Upper lobe of right lung (tissue), 1 donor: ENCODE results near the gene RPS27. TPM values are rescaled to one million over a fixed set of nuclear protein-coding genes. Genes with fewer than 3 reads are reported as not detected.
"Not testable (repeated sequence)": the region's sequence is repeated elsewhere in the genome, so short reads cannot be mapped to it uniquely, and the experiment has no call there.

Source experiments
- ATAC-seq: fragments of 200-7000 bp; cut with Tn5 transposase; one replicate; pipeline ENCODE4 v1.9.1; 2020; ENCODE audit warnings: mild to moderate bottlenecking, moderate library complexity
- DNase-seq: peaks from one replicate; pipeline ENCODE4 v3.0.0-alpha.2; 2020
- H3K27ac ChIP-seq: fragments of 200-600 bp; one replicate; pipeline ENCODE4 v1.8.0; 2022
- H3K27me3 ChIP-seq: fragments of 200-600 bp; one replicate; pipeline ENCODE4 v1.8.0; 2022; ENCODE audit warnings: mild to moderate bottlenecking
- H3K36me3 ChIP-seq: fragments of 200-600 bp; one replicate; pipeline ENCODE4 v1.8.0; 2022
- H3K4me1 ChIP-seq: fragments of 200-600 bp; one replicate; pipeline ENCODE4 v1.8.0; 2022
- H3K4me3 ChIP-seq: fragments of 200-600 bp; one replicate; pipeline ENCODE4 v1.8.0; 2022; ENCODE audit warnings: mild to moderate bottlenecking
- H3K9me3 ChIP-seq: fragments of 200-600 bp; one replicate; pipeline ENCODE4 v1.8.0; 2022
- intact Hi-C: fragments of 100-400 bp; cut with DNase I; formaldehyde crosslinking; loops from one replicate; pipeline ENCODE4 v1.11.0; 2022
- total RNA-seq: library from RNA; stranded (reverse); fragmentation: NEBNext Ultra II Directional; extraction: Animal tissue kit (Norgen Biotek cat#: 25700); gene quantifications from one replicate; pipeline ENCODE4 v1.2.1, GENCODE V29; 2021
- TF ChIP-seq, protein P1 (sequence below): fragments of 200-600 bp; IDR thresholded peaks from one replicate; pipeline ENCODE4 v1.8.0; 2022; ENCODE audit warnings: antibody characterized with exemption
- donor health status: DM: no; HTN: yes; CAD: no; lungs with severe emphysema.

Gene RPS27
- total RNA-seq, 1 donor from 2014 or later = 1,693 TPM

DNA sequence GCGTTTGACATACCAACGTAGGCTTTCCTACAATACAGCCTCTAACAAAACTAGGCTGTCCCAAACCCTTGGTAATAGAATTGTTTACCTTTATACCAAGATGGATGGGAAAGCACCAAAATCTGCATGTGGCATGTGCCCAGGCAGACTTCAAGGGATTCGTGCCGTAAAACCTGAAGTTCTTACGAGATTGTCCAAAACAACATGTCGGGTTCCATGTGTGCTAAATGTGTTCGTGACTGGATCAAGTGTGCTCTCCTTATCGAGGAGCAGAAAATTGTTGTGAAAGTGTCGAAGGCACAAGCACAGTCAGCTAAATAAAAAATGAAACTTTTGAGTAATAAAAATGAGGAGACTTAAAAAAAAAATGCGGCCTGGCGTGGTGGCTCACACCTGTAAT lies 5.1 kb downstream of the RPS27 start:
- no peaks in the 10 kb centered on the region for H3K9me3 ChIP-seq
- intact Hi-C loops = no loop called here
- ATAC-seq (no peak), DNase-seq (no peak)
- no peak overlapping the region for H3K27ac ChIP-seq
- H3K4me3 ChIP-seq = no peak overlapping the region
- no peaks in the 10 kb centered on the region for H3K27me3 ChIP-seq
- H3K4me1 ChIP-seq = peaks cover 19% of the 10 kb centered on the region
- TF ChIP-seq, protein P1, sequence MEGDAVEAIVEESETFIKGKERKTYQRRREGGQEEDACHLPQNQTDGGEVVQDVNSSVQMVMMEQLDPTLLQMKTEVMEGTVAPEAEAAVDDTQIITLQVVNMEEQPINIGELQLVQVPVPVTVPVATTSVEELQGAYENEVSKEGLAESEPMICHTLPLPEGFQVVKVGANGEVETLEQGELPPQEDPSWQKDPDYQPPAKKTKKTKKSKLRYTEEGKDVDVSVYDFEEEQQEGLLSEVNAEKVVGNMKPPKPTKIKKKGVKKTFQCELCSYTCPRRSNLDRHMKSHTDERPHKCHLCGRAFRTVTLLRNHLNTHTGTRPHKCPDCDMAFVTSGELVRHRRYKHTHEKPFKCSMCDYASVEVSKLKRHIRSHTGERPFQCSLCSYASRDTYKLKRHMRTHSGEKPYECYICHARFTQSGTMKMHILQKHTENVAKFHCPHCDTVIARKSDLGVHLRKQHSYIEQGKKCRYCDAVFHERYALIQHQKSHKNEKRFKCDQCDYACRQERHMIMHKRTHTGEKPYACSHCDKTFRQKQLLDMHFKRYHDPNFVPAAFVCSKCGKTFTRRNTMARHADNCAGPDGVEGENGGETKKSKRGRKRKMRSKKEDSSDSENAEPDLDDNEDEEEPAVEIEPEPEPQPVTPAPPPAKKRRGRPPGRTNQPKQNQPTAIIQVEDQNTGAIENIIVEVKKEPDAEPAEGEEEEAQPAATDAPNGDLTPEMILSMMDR = no peak
- peaks cover 39% of the 10 kb centered on the region for H3K36me3 ChIP-seq

DNA sequence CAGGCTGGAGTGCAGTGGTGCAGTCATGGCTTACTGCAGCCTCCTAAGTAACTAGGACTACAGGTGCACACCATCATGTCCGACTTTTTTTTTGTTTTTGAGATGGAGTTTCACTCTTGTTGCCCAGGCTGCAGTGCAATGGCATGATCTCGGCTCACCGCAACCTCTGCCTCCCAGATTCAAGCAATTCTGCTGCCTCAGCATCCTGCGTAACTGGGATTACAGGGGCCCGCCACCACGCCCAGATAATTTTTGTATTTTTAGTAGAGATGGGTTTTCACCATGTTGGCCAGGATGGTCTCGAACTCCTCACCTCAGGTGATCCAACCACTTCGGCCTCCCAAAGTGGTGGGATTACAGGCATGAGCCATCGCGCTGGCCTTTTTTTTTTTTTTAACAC lies 6.3 kb downstream of the RPS27 start:
- intact Hi-C loops, ATAC-seq, H3K9me3 ChIP-seq, H3K27ac ChIP-seq, H3K27me3 ChIP-seq, DNase-seq, H3K4me3 ChIP-seq: not testable (repeated sequence)
- H3K36me3 ChIP-seq = peaks cover 35% of the 10 kb centered on the region
- H3K4me1 ChIP-seq = peaks cover 13% of the 10 kb centered on the region

DNA sequence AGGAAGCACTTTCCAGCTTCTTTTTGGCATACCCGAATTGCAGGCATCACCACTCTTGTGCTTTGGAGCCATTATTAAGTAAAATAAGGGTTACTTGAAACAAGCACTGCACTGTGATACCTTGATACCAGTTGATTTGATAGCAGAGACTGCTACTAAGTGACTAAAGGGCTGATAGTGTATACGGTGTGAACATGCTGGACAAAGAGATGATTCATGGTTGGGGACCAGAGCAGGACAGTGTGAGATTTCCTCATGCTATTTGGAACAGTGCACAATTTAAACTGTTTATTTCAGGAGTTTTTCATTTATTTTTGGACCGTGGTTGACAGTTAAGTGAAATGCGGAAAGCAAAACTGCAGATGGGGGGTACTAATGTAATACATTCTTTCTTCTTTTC lies 9.9 kb downstream of the RPS27 start:
- no peak for ATAC-seq
- intact Hi-C loops = no loop called here
- peaks cover 2% of the 10 kb centered on the region for H3K36me3 ChIP-seq
- H3K9me3 ChIP-seq = no peaks in the 10 kb centered on the region
- H3K27me3 ChIP-seq = no peaks in the 10 kb centered on the region
- DNase-seq = no peak
- H3K4me3 ChIP-seq = no peak overlapping the region
- H3K27ac ChIP-seq = no peak overlapping the region
- TF ChIP-seq, protein P1 = no peak
- H3K4me1 ChIP-seq = no peaks in the 10 kb centered on the region

DNA sequence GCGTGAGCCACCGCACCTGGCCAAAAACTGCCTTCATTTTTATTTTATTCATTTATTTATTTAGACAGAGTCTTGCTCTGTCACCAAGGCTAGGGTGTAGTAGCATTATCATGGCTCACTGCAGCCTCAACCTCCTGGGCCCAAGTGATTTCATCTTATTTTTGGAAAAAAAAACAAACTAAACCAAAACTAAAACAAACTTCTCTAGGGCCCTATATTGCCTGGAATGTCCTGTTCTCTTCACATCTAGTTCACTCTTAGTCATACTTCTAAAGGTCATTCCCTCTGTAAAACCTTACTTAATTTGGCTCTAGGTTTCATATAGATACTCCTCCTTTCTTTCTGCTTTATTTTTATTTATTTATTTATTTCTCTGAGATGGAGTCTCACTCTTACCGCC lies 15.6 kb downstream of the RPS27 start:
- Histone ChIP-seq H3K4me3 (no peak overlapping the region), H3K4me1 (no peaks in the 10 kb centered on the region), H3K27me3 (no peaks in the 10 kb centered on the region), H3K36me3 (no peaks in the 10 kb centered on the region), H3K27ac (no peak overlapping the region), H3K9me3 (no peaks in the 10 kb centered on the region)
- DNase-seq (no peak), ATAC-seq (no peak)
- TF ChIP-seq, protein P1 = no peak
- intact Hi-C loops = no loop called here

DNA sequence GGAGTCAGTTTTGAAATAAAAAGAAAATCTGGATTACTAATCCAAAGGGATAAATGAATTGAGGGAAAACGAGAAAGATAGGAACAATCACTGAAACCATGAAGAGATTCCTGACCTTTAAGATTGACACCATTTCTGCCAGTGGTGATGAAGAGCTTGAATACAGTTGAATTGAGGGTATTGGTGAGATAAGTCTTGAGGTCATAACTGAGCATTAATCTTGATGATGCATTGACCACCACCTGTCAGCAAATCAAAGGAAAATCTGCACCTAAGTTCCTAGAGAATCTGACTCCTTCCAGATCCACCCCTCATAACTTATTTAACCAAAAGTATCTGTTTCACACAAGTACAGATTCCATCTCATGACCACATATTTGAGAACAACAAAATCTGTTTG lies 21.6 kb downstream of the RPS27 start:
- H3K27ac ChIP-seq = no peak overlapping the region
- TF ChIP-seq, protein P1 = no peak
- no peaks in the 10 kb centered on the region for H3K27me3 ChIP-seq
- no peaks in the 10 kb centered on the region for H3K4me1 ChIP-seq
- DNase-seq = no peak
- no peak for ATAC-seq
- H3K4me3 ChIP-seq = no peak overlapping the region
- H3K36me3 ChIP-seq = no peaks in the 10 kb centered on the region
- no peaks in the 10 kb centered on the region for H3K9me3 ChIP-seq
- intact Hi-C loops = no loop called here

DNA sequence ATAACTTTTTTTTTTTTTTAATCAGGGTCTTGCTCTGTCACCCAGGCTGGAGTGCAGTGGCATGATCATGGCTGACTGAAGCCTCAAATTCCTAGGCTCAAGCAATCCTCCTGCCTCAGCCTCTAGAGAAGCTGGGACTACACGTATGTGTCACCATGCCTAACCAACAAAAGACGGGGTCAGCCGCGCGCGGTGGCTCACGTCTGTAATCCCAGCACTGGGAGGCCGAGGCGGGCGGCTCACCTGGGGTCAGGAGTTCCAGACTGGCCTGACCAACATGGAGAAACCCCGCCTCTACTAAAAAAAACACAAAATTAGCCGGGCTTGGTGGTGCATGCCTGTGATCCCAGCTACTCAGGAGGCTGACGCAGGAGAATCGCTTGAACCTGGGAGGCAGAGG lies 22.0 kb downstream of the RPS27 start:
- H3K27ac ChIP-seq, H3K4me3 ChIP-seq, H3K4me1 ChIP-seq, H3K36me3 ChIP-seq, H3K27me3 ChIP-seq, H3K9me3 ChIP-seq, intact Hi-C loops, DNase-seq, ATAC-seq: not testable (repeated sequence)

DNA sequence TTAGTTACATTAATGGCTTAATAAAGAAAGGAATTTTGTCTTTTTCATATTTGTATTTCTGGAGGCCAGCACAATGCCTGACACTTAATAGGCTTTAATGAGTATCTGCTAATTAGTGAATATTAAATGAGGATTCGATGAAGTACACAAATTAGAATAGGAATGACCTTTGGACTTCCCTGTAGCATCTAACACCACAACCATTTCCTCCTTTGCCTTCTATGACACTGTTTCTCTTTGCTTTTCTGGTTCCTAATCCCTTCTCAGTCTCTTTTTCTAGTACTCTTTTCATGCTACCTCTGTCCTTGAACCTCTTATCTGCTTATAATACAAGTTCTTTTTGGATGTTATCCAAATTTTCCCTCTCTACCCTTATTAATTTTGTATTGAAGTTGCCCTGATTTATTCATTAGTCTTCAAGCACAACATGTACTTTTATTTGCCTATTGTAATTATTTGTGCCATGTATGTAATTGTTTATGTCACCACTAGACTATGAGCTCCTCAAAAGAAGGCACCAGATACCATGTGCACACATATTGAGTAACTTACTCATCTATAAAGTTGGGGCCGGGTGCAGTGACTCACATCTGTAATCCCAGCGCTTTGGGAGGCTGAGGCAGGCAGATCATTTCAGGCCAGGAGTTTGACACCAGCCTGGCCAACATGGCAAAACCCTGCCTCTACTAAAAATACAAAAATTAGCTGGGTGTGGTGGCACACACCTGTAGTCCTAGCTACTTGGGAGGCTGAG lies 23.8 kb downstream of the RPS27 start:
- Histone ChIP-seq H3K4me3 (no peak overlapping the region), H3K27me3 (no peaks in the 10 kb centered on the region), H3K9me3 (no peaks in the 10 kb centered on the region), H3K27ac (no peak overlapping the region), H3K4me1 (no peaks in the 10 kb centered on the region), H3K36me3 (no peaks in the 10 kb centered on the region)
- no peak for DNase-seq
- TF ChIP-seq, protein P1 = no peak
- no peak for ATAC-seq
- intact Hi-C loops = no loop called here
